HG03196 (cell line): Measurements from ENCODE around the gene ABCA1.
"Not testable (repeated sequence)": the region's sequence is repeated elsewhere in the genome, so short reads cannot be mapped to it uniquely, and the experiment has no call there.

Source experiments
- ATAC-seq: cut with Tn5 transposase; IDR thresholded peaks from one replicate; pipeline ENCODE4 v1.9.1; 2021; ENCODE audit not compliant: unreplicated experiment

Gene ABCA1

GRCh38 chr9:104951487-104951886 lies 23.5 kb upstream of the ABCA1 start:
- ATAC-seq: no peak

- no peak for ATAC-seq
Observed at GRCh38 chr9:104950838-104951237, 22.9 kb upstream of the ABCA1 start.

- ATAC-seq: no peak
Observed at GRCh38 chr9:104948277-104948676, 20.3 kb upstream of the ABCA1 start.

- ATAC-seq: no peak
Observed at GRCh38 chr9:104944871-104945270, 16.9 kb upstream of the ABCA1 start.

- ATAC-seq: no peak
Observed at GRCh38 chr9:104944356-104944755, 16.4 kb upstream of the ABCA1 start.

- ATAC-seq: no peak
Observed at GRCh38 chr9:104941597-104941996, 13.6 kb upstream of the ABCA1 start.

- no peak for ATAC-seq
Observed at GRCh38 chr9:104936291-104936690, 8.3 kb upstream of the ABCA1 start.

- ATAC-seq: not testable (repeated sequence)
Observed at GRCh38 chr9:104935501-104935810, 7.5 kb upstream of the ABCA1 start.

- ATAC-seq: no peak
Observed at GRCh38 chr9:104934691-104935500, 6.9 kb upstream of the ABCA1 start.

- ATAC-seq: not testable (repeated sequence)
Observed at GRCh38 chr9:104933091-104933490, 5.1 kb upstream of the ABCA1 start.

- ATAC-seq: no peak
Observed at GRCh38 chr9:104931256-104931655, 3.3 kb upstream of the ABCA1 start.

GRCh38 chr9:104927216-104927911 lies 591 bp downstream of the ABCA1 start:
- ATAC-seq: no peak

GRCh38 chr9:104923740-104924139 lies 4.2 kb downstream of the ABCA1 start:
- ATAC-seq: peak; percentile 54

GRCh38 chr9:104923289-104923688 lies 4.7 kb downstream of the ABCA1 start:
- no peak for ATAC-seq

- ATAC-seq: not testable (repeated sequence)
Observed at GRCh38 chr9:104922748-104923147, 5.2 kb downstream of the ABCA1 start.

GRCh38 chr9:104921067-104921741 lies 6.8 kb downstream of the ABCA1 start:
- ATAC-seq: no peak

GRCh38 chr9:104915753-104916152 lies 12.2 kb downstream of the ABCA1 start:
- ATAC-seq: no peak

GRCh38 chr9:104915049-104915448 lies 12.9 kb downstream of the ABCA1 start:
- ATAC-seq: no peak

- ATAC-seq: no peak
Observed at GRCh38 chr9:104914466-104914865, 13.5 kb downstream of the ABCA1 start.

- ATAC-seq: no peak
Observed at GRCh38 chr9:104912606-104913005, 15.3 kb downstream of the ABCA1 start.

GRCh38 chr9:104911032-104911607 lies 16.8 kb downstream of the ABCA1 start:
- ATAC-seq: no peak
